ENCODE results near the gene ADH1B.

Gene ADH1B

GRCh38 chr4:99276417-99276816 is 44.8 kb downstream of the ADH1B start:
- no peaks in the 10 kb centered on the region for H3K9me3 ChIP-seq (ENCODE audit: control insufficient read depth, low read length)
- no peak overlapping the region for H2BK12ac ChIP-seq (ENCODE audit: low read length in 2 of 2)
- no peak overlapping the region for H4K8ac ChIP-seq (ENCODE audit: low read length)
- H3K4me2 ChIP-seq (ENCODE audit: low read length, poor library complexity, severe bottlenecking), result no peak overlapping the region
- no peak overlapping the region for H3K14ac ChIP-seq (ENCODE audit: low read length in 2 of 2)
- H2BK15ac ChIP-seq (ENCODE audit: low read depth, poor library complexity, severe bottlenecking), result no peak overlapping the region
- H2BK120ac ChIP-seq (ENCODE audit: low read depth, low read length), result no peak overlapping the region
- no peak overlapping the region for H3K9ac ChIP-seq (ENCODE audit: low read length)
- H4K91ac ChIP-seq (ENCODE audit: low read length), result no peak overlapping the region
- no peak overlapping the region for H3K18ac ChIP-seq (ENCODE audit: low read depth in 1 of 2, low read length in 2 of 2)
- no peak overlapping the region for H3K4me3 ChIP-seq (ENCODE audit: insufficient read depth in 1 of 2, low read depth in 1 of 2, low read length in 2 of 2)
- no peak overlapping the region for H2BK5ac ChIP-seq (ENCODE audit: low read depth, low read length, poor library complexity, severe bottlenecking)
- no peaks in the 10 kb centered on the region for H3K79me1 ChIP-seq (replicated peaks; ENCODE audit: low read length, poor library complexity, severe bottlenecking)
- no peak for DNase-seq
- H3K4ac ChIP-seq (ENCODE audit: low read depth in 1 of 2, low read length in 2 of 2), result no peak overlapping the region
- H3K4me1 ChIP-seq (ENCODE audit: control insufficient read depth, insufficient read depth, low read depth, low read length), result no peaks in the 10 kb centered on the region
- H3K27me3 ChIP-seq (ENCODE audit: control insufficient read depth in 1 of 2, insufficient read depth in 1 of 2, low read length in 2 of 2), result no peaks in the 10 kb centered on the region
- no peak overlapping the region for H2AFZ ChIP-seq (ENCODE audit: low read depth, low read length)
- H2AK5ac ChIP-seq (ENCODE audit: low read length, severe bottlenecking), result no peak overlapping the region
- H3K23ac ChIP-seq (ENCODE audit: low read length in 2 of 2), result no peak overlapping the region
- WGBS, result 83% methylated on average over 1 of the region's 2 CpGs
- H3K36me3 ChIP-seq (ENCODE audit: control insufficient read depth in 1 of 2, insufficient read depth in 2 of 2, low read depth in 1 of 2, low read length in 2 of 2), result no peaks in the 10 kb centered on the region
- no peak overlapping the region for H3K27ac ChIP-seq (ENCODE audit: low read length, poor library complexity, severe bottlenecking)

- DNase-seq, result no peak
- no peak overlapping the region for H2BK12ac ChIP-seq (ENCODE audit: low read length in 2 of 2)
- no peak overlapping the region for H4K8ac ChIP-seq (ENCODE audit: low read length)
- 100% methylated on average over 2 of the region's 3 CpGs for WGBS
- no peaks in the 10 kb centered on the region for H3K4me1 ChIP-seq (ENCODE audit: control insufficient read depth, insufficient read depth, low read depth, low read length)
- no peak overlapping the region for H3K14ac ChIP-seq (ENCODE audit: low read length in 2 of 2)
- H3K27ac ChIP-seq (ENCODE audit: low read length, poor library complexity, severe bottlenecking), result no peak overlapping the region
- H2AFZ ChIP-seq (ENCODE audit: low read depth, low read length), result no peak overlapping the region
- no peak overlapping the region for H2BK120ac ChIP-seq (ENCODE audit: low read depth, low read length)
- H3K79me1 ChIP-seq (replicated peaks; ENCODE audit: low read length, poor library complexity, severe bottlenecking), result no peaks in the 10 kb centered on the region
- H2AK5ac ChIP-seq (ENCODE audit: low read length, severe bottlenecking), result no peak overlapping the region
- no peaks in the 10 kb centered on the region for H3K9me3 ChIP-seq (ENCODE audit: control insufficient read depth, low read length)
- H3K36me3 ChIP-seq (ENCODE audit: control insufficient read depth in 1 of 2, insufficient read depth in 2 of 2, low read depth in 1 of 2, low read length in 2 of 2), result no peaks in the 10 kb centered on the region
- H3K23ac ChIP-seq (ENCODE audit: low read length in 2 of 2), result no peak overlapping the region
- no peaks in the 10 kb centered on the region for H3K27me3 ChIP-seq (ENCODE audit: control insufficient read depth in 1 of 2, insufficient read depth in 1 of 2, low read length in 2 of 2)
- no peak overlapping the region for H3K9ac ChIP-seq (ENCODE audit: low read length)
- H2BK5ac ChIP-seq (ENCODE audit: low read depth, low read length, poor library complexity, severe bottlenecking), result no peak overlapping the region
- no peak overlapping the region for H3K4me3 ChIP-seq (ENCODE audit: insufficient read depth in 1 of 2, low read depth in 1 of 2, low read length in 2 of 2)
- no peak overlapping the region for H2BK15ac ChIP-seq (ENCODE audit: low read depth, poor library complexity, severe bottlenecking)
- H3K18ac ChIP-seq (ENCODE audit: low read depth in 1 of 2, low read length in 2 of 2), result no peak overlapping the region
- H3K4me2 ChIP-seq (ENCODE audit: low read length, poor library complexity, severe bottlenecking), result no peak overlapping the region
- no peak overlapping the region for H3K4ac ChIP-seq (ENCODE audit: low read depth in 1 of 2, low read length in 2 of 2)
- no peak overlapping the region for H4K91ac ChIP-seq (ENCODE audit: low read length)
These were observed 45.3 kb downstream of the ADH1B start for GRCh38 chr4:99275885-99276284.

- no peak overlapping the region for H3K9ac ChIP-seq (ENCODE audit: low read length)
- H2BK15ac ChIP-seq (ENCODE audit: low read depth, poor library complexity, severe bottlenecking), result no peak overlapping the region
These were observed 46.2 kb downstream of the ADH1B start for GRCh38 chr4:99275050-99275449.

GRCh38 chr4:99273704-99274103 is 47.5 kb downstream of the ADH1B start:
- Histone ChIP-seq H4K91ac (ENCODE audit: low read length) (no peak overlapping the region), H3K79me1 (replicated peaks; ENCODE audit: low read length, poor library complexity, severe bottlenecking) (no peaks in the 10 kb centered on the region), H3K14ac (ENCODE audit: low read length in 2 of 2) (no peak overlapping the region), H2BK120ac (ENCODE audit: low read depth, low read length) (no peak overlapping the region), H3K27ac (ENCODE audit: low read length, poor library complexity, severe bottlenecking) (no peak overlapping the region), H4K8ac (ENCODE audit: low read length) (no peak overlapping the region), H3K27me3 (ENCODE audit: control insufficient read depth in 1 of 2, insufficient read depth in 1 of 2, low read length in 2 of 2) (no peaks in the 10 kb centered on the region), H3K9ac (ENCODE audit: low read length) (no peak overlapping the region), H3K4me2 (ENCODE audit: low read length, poor library complexity, severe bottlenecking) (no peak overlapping the region), H3K4me3 (ENCODE audit: insufficient read depth in 1 of 2, low read depth in 1 of 2, low read length in 2 of 2) (no peak overlapping the region), H2BK5ac (ENCODE audit: low read depth, low read length, poor library complexity, severe bottlenecking) (no peak overlapping the region), H2BK15ac (ENCODE audit: low read depth, poor library complexity, severe bottlenecking) (no peak overlapping the region), H3K9me3 (ENCODE audit: control insufficient read depth, low read length) (no peaks in the 10 kb centered on the region), H3K4ac (ENCODE audit: low read depth in 1 of 2, low read length in 2 of 2) (no peak overlapping the region), H2BK12ac (ENCODE audit: low read length in 2 of 2) (no peak overlapping the region), H3K36me3 (ENCODE audit: control insufficient read depth in 1 of 2, insufficient read depth in 2 of 2, low read depth in 1 of 2, low read length in 2 of 2) (no peaks in the 10 kb centered on the region), H3K4me1 (ENCODE audit: control insufficient read depth, insufficient read depth, low read depth, low read length) (no peaks in the 10 kb centered on the region), H2AK5ac (ENCODE audit: low read length, severe bottlenecking) (no peak overlapping the region), H2AFZ (ENCODE audit: low read depth, low read length) (no peak overlapping the region), H3K18ac (ENCODE audit: low read depth in 1 of 2, low read length in 2 of 2) (no peak overlapping the region), H3K23ac (ENCODE audit: low read length in 2 of 2) (no peak overlapping the region)
- 94% methylated on average over 1 of the region's 2 CpGs for WGBS
- DNase-seq, result no peak

More at GRCh38 chr4:99275050-99275449, 46.2 kb downstream of the ADH1B start:
- WGBS, result 73% methylated on average over 1 of the region's 5 CpGs
- H2BK120ac ChIP-seq (ENCODE audit: low read depth, low read length), result no peak overlapping the region
- no peak overlapping the region for H2AFZ ChIP-seq (ENCODE audit: low read depth, low read length)
- no peak overlapping the region for H2AK5ac ChIP-seq (ENCODE audit: low read length, severe bottlenecking)
- no peak overlapping the region for H3K4ac ChIP-seq (ENCODE audit: low read depth in 1 of 2, low read length in 2 of 2)
- H3K23ac ChIP-seq (ENCODE audit: low read length in 2 of 2), result no peak overlapping the region
- no peak overlapping the region for H2BK5ac ChIP-seq (ENCODE audit: low read depth, low read length, poor library complexity, severe bottlenecking)
- no peak overlapping the region for H3K18ac ChIP-seq (ENCODE audit: low read depth in 1 of 2, low read length in 2 of 2)
- H3K79me1 ChIP-seq (replicated peaks; ENCODE audit: low read length, poor library complexity, severe bottlenecking), result no peaks in the 10 kb centered on the region
- no peaks in the 10 kb centered on the region for H3K27me3 ChIP-seq (ENCODE audit: control insufficient read depth in 1 of 2, insufficient read depth in 1 of 2, low read length in 2 of 2)
- no peaks in the 10 kb centered on the region for H3K36me3 ChIP-seq (ENCODE audit: control insufficient read depth in 1 of 2, insufficient read depth in 2 of 2, low read depth in 1 of 2, low read length in 2 of 2)
- no peaks in the 10 kb centered on the region for H3K4me1 ChIP-seq (ENCODE audit: control insufficient read depth, insufficient read depth, low read depth, low read length)
- no peak overlapping the region for H3K4me3 ChIP-seq (ENCODE audit: insufficient read depth in 1 of 2, low read depth in 1 of 2, low read length in 2 of 2)
- DNase-seq, result no peak
- no peak overlapping the region for H4K8ac ChIP-seq (ENCODE audit: low read length)
- H2BK12ac ChIP-seq (ENCODE audit: low read length in 2 of 2), result no peak overlapping the region
- H3K14ac ChIP-seq (ENCODE audit: low read length in 2 of 2), result no peak overlapping the region
- H3K9me3 ChIP-seq (ENCODE audit: control insufficient read depth, low read length), result no peaks in the 10 kb centered on the region
- H4K91ac ChIP-seq (ENCODE audit: low read length), result no peak overlapping the region
- no peak overlapping the region for H3K4me2 ChIP-seq (ENCODE audit: low read length, poor library complexity, severe bottlenecking)
- no peak overlapping the region for H3K27ac ChIP-seq (ENCODE audit: low read length, poor library complexity, severe bottlenecking)
